Stimulated activated naive CD8-positive, alpha-beta T cell treated with anti-CD3 and anti-CD28 coated beads, Interleukin-15, Interleukin-2, amounts not matched to agents 100 U/mL and 50 U/mL, for 24 hours (primary cell): ENCODE data around the gene MUC4.
A peak's percentile ranks its signal among the peaks of the same experiment; 100 is the strongest.
"Not testable (repeated sequence)": the region's sequence is repeated elsewhere in the genome, so short reads cannot be mapped to it uniquely, and the experiment has no call there.

Source experiments
- ATAC-seq: fragments of 150-1000 bp; cut with Tn5 transposase; one replicate; pipeline ENCODE4 v1.10.0; 2021
- DNase-seq: peaks from one replicate; pipeline ENCODE4 v3.0.0; 2021

MUC4 gene

DNA sequence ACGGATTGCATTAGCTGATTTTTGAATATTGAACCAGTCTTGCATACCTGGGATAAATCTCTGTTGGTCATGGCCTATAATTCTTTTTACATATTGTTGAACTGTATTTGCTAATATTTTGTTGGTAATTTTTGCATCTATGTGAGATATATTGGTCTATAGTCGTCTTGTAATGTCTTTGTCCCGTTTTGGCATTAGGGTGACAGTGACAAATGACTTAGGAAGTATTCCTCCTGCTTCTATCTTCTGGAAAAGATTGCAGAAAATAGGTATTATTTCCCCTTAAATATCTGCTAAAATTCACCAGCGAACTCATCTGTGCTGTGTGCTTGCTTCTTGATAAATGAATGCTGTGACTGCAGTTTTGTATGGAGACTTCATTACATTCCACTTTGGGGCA, 67.3 kb downstream of the MUC4 start:
- ATAC-seq (no peak), DNase-seq (no peak)

DNA sequence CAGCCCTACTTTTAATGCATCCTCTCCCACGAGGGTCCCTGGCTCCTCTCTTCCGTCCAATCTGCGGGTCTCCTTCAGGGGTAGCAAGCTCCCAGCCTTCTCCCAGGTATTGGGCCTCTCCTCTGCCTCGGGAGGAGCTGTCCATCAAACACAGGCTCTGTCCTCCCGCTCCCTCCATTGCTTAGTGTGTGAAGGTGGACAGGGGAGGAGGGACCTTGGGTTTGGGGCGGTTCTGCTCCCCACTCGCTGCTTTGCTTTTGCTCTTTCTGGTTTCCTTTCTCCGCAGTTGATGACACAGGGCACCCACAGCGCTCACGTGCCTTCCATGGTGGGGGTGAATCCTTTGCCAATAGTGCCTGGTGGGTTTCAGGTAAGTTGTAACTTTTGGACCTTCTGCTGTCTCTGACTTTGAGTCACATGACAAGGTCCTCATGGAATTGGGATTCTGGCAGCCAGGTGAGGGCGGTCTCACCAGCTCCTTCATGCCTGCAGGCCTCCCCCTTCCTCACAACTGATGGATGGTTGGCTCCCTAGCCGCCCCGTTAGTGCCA, 72.1 kb downstream of the MUC4 start:
- DNase-seq (no peak), ATAC-seq (no peak)

DNA sequence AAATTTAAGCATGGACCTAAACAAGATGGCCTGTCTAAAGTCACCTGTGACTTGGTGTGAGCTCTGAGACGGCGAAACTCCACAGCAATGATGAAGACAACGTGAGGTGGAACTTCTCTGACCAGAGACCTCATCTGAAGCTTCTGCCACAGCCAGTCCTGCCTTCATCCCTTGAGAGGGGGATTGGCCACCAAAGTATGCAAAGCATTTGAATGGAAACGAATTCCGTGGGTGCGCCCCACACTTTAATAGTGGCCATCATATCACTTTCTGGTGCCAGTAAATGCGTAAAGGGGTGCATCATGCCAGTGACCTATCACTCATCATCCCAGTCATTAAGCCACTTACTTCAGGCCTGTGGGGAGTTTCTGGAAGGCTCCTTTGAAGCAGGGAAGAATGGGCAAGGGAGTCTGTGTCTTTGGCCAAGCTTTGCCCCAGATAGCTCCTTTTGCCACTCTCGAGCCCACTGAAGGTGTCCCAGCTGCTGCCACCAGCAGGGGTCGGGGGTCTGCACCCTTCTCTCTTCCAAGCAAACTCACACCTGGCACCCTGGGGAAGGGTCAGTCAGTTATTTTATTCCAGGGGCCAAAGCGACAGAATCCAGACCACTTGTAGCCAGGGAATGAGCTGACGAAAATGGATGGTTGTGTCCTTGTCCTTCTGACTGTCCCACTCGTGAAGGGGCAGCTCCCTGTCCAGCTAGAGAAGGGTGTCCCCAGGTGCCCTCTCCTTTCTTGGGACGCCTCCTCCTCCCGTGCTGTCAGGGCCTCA, 73.3 kb downstream of the MUC4 start:
- DNase-seq (no peak), ATAC-seq (no peak)

DNA sequence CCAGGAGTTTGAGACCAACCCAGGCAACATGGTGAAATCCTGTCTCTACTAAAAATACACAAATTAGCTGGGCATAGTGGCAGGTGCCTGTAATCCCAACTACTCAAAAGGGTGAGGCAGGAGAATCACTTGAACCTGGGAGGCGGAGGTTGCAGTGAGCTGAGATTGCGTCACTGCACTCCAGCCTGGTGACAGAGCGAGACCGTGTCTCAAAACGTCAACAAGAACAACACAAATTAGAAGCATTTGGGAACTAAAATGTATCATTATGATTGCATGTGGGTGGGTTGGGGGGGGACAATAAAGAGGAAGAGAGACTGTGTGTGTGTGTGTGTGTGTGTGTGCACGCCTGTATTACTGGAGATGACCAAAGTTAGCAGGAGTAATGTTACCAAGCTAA, 73.9 kb downstream of the MUC4 start:
- not testable (repeated sequence) for DNase-seq, ATAC-seq

DNA sequence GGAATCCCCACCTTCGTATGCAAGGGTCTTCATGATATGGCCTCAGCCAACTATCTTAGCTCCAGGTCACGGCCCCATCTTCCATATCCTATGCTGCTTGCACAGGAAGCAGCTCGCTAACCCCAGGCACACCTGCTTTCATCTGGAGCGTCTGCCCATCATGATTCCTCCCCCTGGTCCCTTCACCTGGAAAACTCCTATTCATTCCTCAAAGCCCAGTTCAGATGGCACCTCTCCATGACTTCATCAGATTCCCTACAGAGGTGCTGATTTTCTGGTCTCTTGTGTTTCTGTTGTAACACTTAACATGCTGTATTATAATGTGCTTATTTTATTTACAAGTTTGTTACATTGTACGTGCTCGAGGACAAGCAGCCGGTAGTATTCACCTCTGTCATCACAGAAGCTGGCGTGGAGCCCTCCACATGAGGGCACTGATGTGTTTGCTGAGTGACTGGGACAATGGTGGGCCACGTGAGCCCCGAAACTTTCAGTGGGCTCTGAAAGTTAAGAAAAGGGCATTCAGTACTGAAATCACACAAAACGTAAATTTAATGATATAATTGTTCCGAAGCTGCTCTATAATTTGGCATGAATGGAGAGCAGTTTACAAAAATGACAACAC, 74.8 kb downstream of the MUC4 start:
- DNase-seq (no peak), ATAC-seq (no peak)

DNA sequence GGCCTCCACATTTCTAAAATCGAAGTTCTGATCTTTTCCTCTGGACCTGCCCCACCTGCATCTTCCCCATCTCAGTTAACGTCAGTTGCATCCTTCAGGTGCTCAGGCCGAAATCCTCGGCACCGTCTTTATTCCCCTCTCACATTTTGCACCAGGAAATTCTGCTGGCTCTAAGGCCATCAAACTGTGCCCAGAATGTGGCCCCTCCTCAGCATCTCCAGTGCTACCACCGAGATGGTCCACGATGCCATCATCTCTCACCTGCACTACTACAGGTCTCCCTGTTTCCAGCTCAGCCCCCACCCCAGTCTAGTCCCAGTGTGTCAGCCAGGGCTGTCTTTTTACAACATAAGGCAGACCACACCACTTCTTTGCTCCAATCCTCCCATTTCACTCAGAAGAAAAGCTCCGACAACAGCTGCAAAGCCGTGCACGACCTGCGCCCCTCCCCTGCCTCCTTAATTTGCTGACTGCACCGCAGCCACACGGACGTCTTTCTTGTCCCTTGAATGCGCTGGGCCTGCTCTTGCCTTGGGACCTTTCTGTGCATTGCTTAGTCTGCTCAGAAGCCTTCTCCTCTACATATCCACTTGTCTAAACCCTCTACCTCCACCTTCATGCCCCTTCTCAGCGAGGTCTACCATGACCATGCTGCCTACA, 76.6 kb downstream of the MUC4 start:
- no peak for DNase-seq
- no peak for ATAC-seq

DNA sequence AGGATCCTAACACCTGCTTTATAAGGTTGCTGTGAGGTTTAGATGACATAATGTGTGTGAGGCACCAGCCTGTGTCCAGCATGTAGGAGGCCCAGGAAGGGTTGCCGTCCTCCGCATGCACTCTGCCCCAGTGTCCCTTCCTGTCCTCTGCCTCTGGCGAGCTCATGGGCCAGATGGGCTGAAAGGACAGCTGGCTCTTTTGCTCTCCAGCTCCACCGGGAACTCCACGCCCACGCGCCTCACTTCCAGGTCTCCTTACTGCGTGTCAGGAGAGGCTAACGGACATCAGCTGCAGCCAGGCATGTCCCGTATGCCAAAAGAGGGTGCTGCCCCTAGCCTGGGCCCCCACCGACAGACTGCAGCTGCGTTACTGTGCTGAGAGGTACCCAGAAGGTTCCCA, 78.8 kb downstream of the MUC4 start:
- no peak for DNase-seq
- no peak for ATAC-seq

DNA sequence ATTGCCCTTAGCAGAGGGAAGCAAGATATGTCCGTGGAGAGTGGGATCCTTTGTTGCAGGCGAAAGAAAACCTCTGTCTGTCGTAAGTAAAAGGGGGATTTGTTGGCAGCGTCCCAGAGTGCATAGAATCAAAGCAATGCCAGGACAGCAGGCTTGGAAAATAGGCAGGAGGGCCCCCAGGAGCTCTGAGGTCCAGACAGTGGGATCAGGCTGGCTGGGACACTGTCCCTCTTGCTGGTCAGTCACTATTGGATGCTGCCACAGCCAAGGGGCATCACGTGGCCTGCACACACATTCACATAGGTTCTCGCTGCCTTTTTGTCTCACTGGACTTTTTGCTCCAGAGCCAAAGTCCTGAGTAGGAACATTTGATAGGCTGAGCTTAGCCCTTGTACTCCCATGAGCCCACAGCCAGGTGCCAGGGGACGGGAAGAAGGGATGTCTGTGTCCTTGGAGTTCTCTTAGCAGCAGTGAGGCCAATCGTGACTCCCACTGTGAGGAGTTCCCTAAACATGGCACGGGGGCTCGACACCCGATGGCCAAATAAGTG, 80.3 kb downstream of the MUC4 start:
- no peak for ATAC-seq
- no peak for DNase-seq

DNA sequence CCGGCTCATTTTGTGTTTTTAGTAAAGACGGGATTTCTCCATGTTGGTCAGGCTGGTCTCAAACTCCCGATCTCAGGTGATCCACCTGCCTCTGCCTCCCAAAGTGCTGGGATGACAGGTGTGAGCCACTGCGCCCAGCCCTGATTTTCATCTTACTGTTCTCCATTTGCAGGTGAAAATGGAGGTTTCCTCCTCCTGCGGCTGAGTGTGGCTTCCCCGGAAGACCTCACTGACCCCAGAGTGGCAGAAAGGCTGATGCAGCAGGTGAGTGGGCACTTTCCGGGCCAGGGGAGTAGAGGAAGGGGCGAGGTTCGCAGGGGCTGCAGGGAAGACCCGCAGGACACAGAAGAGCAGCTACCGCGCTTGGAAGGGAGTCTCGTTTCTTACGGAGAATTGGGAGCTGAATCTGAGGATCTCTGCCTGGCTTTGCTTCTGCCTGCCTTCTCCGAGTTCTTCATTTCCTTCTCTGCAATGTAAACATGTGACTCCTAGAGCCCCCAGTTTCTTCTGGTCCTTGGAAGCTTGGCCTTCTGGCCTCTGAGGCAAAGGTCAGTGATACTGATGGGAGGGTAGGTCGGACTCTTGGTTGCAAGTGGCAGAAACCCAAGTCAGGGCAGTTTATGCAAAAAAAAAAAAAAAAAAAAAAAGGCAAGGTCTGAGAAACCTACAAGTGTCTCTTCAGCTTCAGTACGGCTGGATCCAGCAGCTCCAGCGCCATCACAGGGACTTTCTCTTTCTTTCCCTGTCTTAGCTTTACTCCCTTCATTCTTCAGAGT, 82.1 kb downstream of the MUC4 start:
- DNase-seq (no peak), ATAC-seq (no peak)

DNA sequence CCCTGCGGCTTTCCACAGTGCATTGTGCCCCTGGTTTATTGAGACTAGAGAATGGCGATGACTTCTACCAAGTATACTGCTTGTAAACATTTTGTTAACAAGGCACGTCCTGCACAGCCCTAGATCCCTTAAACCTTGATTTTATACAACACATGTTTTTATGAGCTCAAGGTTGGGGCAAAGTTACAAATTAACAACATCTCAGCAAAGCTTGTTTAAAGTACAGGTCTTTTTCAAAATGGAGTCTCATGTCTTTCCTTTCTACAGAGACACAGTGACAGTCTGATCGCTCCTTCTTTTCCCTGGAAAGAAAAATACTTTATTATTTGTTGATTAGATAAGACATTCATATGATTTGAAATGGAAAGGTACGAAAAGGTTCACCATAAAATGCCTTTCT, 82.9 kb downstream of the MUC4 start:
- ATAC-seq, DNase-seq: not testable (repeated sequence)

DNA sequence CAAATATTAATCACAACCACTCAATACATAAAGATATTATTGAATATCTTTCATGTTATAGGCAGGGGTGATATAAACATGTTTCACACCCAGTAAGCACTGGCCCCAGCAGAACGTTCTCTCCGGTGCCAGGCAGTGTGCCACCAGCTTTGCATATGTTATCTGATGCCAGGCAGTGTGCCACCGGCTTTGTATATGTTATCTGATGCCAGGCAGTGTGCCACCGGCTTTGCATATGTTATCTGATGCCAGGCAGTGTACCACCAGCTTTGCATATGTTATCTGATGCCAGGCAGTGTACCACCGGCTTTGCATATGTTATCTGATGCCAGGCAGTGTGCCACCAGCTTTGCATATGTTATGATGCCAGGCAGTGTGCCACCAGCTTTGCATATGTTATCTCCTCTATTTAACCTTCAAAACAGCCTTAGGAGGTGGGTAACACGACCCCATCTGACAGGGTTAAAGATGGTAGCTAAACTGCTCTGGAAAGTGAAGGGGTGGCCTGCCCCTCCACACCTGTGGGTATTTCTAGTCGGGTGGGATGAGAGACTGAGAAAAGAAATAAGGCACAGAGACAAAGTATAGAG, 84.0 kb downstream of the MUC4 start:
- no peak for ATAC-seq
- no peak for DNase-seq

DNA sequence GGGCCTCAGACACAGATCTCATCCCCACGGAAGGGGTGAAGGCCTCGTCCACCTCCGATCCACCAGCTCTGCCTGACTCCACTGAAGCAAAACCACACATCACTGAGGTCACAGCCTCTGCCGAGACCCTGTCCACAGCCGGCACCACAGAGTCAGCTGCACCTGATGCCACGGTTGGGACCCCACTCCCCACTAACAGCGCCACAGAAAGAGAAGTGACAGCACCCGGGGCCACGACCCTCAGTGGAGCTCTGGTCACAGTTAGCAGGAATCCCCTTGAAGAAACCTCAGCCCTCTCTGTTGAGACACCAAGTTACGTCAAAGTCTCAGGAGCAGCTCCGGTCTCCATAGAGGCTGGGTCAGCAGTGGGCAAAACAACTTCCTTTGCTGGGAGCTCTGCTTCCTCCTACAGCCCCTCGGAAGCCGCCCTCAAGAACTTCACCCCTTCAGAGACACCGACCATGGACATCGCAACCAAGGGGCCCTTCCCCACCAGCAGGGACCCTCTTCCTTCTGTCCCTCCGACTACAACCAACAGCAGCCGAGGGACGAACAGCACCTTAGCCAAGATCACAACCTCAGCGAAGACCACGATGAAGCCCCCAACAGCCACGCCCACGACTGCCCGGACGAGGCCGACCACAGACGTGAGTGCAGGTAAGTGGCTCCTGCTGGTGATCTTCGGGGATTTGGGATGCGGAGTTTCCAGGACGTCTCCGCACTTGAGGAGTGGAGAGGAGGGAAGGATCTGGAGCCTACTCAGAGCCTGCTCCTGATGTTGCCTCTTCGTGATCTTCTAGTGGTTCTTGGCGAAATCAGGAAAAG, 85.6 kb downstream of the MUC4 start:
- ATAC-seq, DNase-seq: not testable (repeated sequence)

DNA sequence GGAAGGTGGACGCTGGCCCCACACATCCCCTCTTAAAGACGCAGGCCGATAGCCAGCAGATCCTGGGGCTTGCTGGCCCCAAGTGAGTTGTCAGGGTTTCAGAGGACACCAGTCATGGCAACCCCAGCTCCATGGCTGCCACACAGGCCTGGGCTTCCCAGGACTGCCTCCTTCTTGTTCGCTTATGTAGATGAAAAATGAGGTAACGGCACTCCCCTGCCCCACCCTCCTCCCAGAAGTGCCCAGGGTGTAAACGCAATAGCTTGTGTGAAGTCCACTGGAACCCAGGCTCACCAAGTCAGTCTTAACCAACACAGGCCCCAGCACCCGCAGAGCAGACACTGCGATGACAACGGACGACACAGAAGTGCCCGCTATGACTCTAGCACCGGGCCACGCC, 87.4 kb downstream of the MUC4 start:
- peak; percentile 30 for ATAC-seq
- DNase-seq: not testable (repeated sequence)

DNA sequence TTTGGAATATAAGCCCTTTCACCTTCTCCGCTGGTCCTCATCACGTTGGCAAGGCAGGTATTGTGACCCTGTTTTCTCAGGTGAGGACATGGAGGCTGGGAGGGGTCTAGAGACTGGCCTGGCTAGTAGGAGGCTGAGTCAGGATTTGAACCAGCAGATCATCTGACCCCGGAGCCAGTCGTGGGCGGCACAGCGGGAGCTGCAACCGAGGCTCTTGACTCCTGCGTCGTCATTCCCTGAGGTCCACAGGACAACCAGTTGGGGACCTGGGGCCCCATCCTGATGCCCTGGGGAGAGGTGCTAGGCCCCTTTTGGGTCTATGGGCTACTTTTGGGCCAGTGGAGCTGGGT, 88.8 kb downstream of the MUC4 start:
- ATAC-seq: not testable (repeated sequence)

DNA sequence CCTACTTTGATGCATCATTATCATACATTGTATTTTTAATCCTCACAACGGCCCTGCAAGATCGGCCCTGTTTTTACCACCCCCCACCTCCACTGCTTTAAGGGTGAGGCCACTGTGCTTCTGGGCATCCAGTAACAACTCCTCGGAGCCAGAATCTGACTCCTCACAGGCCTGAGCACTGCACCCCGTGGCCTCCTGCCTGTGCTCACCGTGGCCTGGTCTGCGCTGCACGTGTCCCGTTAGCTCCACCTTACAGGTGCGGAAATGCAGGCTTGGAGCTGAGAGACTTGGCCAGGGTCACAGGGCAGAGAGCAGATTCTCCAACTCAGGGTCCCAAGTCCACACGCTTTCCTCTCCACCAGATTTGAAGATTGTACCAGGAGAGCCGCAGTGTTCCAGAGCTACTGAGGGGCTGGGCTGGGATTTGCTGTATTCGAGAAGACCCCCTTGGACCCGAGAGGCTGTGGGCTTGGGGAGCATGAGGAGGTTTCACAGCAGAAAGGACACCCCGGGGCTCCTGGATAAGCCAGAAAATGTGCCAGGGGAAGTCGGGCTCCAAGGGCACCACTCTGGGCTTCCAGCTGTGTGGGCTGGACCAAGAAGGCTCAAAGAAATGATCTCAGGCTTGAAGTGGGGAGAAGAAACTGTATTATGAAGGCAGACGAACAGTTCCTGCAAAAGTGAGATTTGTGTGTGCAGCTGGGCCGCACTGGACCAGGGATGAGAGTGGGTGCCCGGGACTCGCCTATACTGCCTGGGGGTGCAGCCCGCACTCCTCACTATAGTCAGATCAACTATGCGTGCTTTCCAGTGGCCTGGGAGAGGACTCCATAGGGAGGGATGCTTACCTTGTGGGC, 89.4 kb downstream of the MUC4 start:
- ATAC-seq, DNase-seq: not testable (repeated sequence)

More for the DNA sequence above, 88.8 kb downstream of the MUC4 start:
- DNase-seq: not testable (repeated sequence)

DNA sequence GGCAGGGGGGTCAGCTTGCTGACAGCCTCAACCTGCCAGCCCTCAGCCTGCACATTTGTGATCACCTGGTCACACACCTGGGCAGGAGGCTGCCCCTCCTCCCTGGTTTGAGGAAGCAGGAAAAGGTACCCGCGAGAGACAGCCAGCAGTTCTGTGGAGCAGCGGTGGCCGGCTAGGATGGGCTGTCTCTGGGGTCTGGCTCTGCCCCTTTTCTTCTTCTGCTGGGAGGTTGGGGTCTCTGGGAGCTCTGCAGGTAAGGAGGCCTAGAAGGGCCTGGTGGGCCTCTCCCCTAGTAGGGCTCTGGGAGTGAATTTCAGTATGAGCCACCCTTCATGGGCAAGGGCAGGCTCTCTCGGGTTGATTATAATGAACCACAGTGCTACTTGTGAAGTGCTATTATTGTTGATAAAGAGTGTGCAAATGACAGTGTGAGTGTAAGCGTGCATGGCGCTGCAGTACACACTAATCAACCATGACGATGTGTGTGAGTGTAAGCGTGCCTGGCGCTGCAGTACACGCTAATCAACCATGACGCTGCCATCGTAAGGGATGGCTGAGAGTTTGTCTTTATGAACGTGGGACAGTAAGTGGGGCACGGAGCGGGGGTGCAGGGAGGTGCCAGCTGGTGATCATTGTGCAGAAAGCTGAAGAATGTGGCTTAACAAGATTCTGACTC, 90.8 kb downstream of the MUC4 start, which contains the start of gene MUC20:
Gene MUC20 (plus strand): TSS at position 148 of the 676 bp plus-strand sequence. CDS start 30 bp downstream, at position 178.
- ATAC-seq, DNase-seq: not testable (repeated sequence)

DNA sequence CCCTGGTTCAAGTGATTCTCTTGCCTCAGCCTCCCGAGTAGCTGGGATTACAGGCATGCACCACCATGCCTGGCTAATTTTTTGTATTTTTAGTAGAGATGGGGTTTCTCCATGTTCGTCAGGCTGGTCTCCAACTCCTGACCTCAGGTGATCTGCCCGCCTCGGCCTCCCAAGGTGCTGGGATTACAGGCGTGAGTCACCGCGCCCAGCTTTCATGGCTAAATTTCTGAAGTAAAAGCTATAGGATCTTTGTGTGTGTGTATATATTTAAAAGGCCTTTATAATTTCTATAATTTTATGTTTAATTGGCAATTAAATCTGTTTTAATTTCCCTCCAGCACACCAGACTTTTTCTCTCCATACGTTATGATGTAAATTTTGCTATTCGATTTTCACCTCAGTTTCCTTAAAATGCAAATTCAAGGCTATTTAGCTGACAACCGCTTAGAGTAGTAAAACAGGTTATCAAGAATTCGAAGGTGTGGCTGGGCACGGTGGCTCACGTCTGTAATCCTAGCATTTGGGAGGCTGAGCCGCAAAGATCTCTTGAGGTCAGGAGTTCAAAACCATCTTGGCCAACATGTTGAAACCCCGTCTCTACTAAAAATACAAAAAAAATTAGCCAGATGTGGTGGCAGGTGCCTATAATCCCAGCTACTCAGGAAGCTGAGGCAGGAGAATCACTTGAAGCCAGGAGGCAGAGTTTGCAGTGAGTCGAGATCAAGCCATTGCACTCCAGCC, 92.0 kb downstream of the MUC4 start:
- DNase-seq, ATAC-seq: not testable (repeated sequence)

DNA sequence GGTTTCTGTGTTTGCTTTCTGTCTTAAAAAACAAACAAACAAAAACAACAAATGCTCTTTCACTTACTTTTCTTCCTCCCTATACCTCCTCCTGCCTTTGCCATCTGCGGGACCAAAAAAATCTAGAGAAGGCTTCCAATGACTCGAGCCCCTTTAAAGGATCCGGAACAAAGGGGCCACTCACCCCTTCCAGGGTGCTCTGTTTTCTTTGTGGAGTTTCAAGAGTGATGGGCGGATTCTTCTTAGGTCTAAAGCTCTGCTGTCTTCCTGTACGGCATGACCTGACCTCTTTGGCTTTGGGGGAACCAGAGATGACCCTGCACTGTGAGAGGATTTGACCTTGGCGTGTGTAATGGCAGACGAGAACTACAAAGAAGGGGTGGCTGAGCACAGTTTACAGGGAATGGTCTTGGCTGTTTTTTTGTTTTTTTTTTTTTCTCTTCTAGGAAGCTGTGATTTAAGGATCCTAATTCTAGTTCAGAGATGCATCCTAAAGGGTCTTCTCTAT, 93.2 kb downstream of the MUC4 start:
- DNase-seq (no peak), ATAC-seq (no peak)
